SU-DHL-6 (cell line): ENCODE measurements around the gene BRD9.
"Not testable (repeated sequence)": the region's sequence is repeated elsewhere in the genome, so short reads cannot be mapped to it uniquely, and the experiment has no call there.

Source experiments
- H2AFZ ChIP-seq: fragments of 200-600 bp; sonication (generic); 2 replicates; pipeline ENCODE4 v1.6.1; 2014; ENCODE audit warnings: low read depth, mild to moderate bottlenecking, moderate library complexity, mixed read lengths, antibody characterized with exemption, low read length; ENCODE audit not compliant: severe bottlenecking
- H3F3A ChIP-seq: fragments of 200-600 bp; shearing (Covaris generic); 2 replicates; pipeline ENCODE4 v1.6.0; 2016; ENCODE audit warnings: antibody characterized with exemption, mild to moderate bottlenecking; ENCODE audit not compliant: insufficient read depth
- H3K27ac ChIP-seq: fragments of 200-600 bp; sonication (generic); 2 replicates; pipeline ENCODE4 v1.5.1; 2016; ENCODE audit warnings: low read depth, mild to moderate bottlenecking, low read length, moderate library complexity, mixed read lengths
- H3K27me3 ChIP-seq: fragments of 200-600 bp; sonication (generic), shearing (Covaris generic); 2 replicates; pipeline ENCODE4 v1.6.0; 2014; ENCODE audit warnings: mild to moderate bottlenecking, low read length
- H3K36me3 ChIP-seq: fragments of 200-600 bp; sonication (generic); 2 replicates; pipeline ENCODE4 v1.6.1; 2014; ENCODE audit warnings: mild to moderate bottlenecking, low read length, mixed read lengths
- H3K4me2 ChIP-seq: fragments of 300-600, 200-600 bp; shearing (Covaris generic), sonication (generic); 2 replicates; pipeline ENCODE4 v1.6.0; 2014; ENCODE audit warnings: low read length, low read depth, mild to moderate bottlenecking; ENCODE audit not compliant: poor library complexity, severe bottlenecking
- H3K4me3 ChIP-seq: fragments of 200-600 bp; sonication (generic); 2 replicates; pipeline ENCODE4 v1.5.1; 2014; ENCODE audit warnings: antibody characterized with exemption, low read length, mild to moderate bottlenecking, mixed read lengths; ENCODE audit not compliant: insufficient read depth, poor library complexity, severe bottlenecking
- H3K79me2 ChIP-seq: fragments of 200-600 bp; sonication (generic); 2 replicates; pipeline ENCODE4 v1.6.1; 2014; ENCODE audit warnings: mild to moderate bottlenecking, low read length, moderate library complexity; ENCODE audit not compliant: insufficient read depth
- H3K9ac ChIP-seq: fragments of 200-600 bp; sonication (generic); 2 replicates; pipeline ENCODE4 v1.7.0; 2014; ENCODE audit warnings: mild to moderate bottlenecking, low read length
- H3K9me2 ChIP-seq: fragments of 200-600 bp; sonication (generic); replicated peaks from 2 replicates; pipeline ENCODE4 v1.6.1; 2014; ENCODE audit warnings: low read length; ENCODE audit not compliant: insufficient read depth
- H3K9me3 ChIP-seq: fragments of 200-600 bp; sonication (generic); 2 replicates; pipeline ENCODE4 v1.6.1; 2014; ENCODE audit warnings: low read length, mixed read lengths; ENCODE audit not compliant: insufficient read depth
- H4K20me1 ChIP-seq: fragments of 200-600 bp; sonication (generic); 2 replicates; pipeline ENCODE4 v1.6.1; 2014; ENCODE audit warnings: low read depth, mild to moderate bottlenecking, antibody characterized with exemption, low read length, moderate library complexity, mixed read lengths
- CTCF ChIP-seq: fragments of 200-600 bp; sonication (generic); IDR thresholded peaks from one replicate; pipeline ENCODE4 v1.5.1; 2017; ENCODE audit warnings: antibody characterized with exemption, mild to moderate bottlenecking, low read length, moderate library complexity; ENCODE audit not compliant: insufficient read depth, poor library complexity, severe bottlenecking
- EZH2phosphoT487 ChIP-seq: fragments of 200-600 bp; sonication (generic), shearing (Covaris generic); conservative IDR thresholded peaks from 2 replicates; pipeline ENCODE4 v1.6.1; 2018; ENCODE audit warnings: mild to moderate bottlenecking, antibody characterized with exemption, low read length, moderate library complexity, mixed read lengths

Gene BRD9

GRCh38 chr5:892394-893136 lies at the start of gene BRD9, which contains the start of gene TRIP13:
TSS of gene BRD9 (minus strand) at chr5:892801. CDS start at chr5:892657, 144 bp downstream.
TSS of gene TRIP13 (plus strand) at chr5:892884. CDS start at chr5:892999, 115 bp downstream.
- H3F3A ChIP-seq: no peaks in the 10 kb centered on the region
- peak within 1 kb of the TSS; percentile 62 for H2AFZ ChIP-seq
- no peaks in the 10 kb centered on the region for H4K20me1 ChIP-seq
- H3K9me2 ChIP-seq: no peaks in the 10 kb centered on the region
- peaks cover 33% of the 10 kb centered on the region for H3K79me2 ChIP-seq
- no peak for TF ChIP-seq CTCF
- no peak for TF ChIP-seq EZH2phosphoT487
- H3K36me3 ChIP-seq: peaks cover 20% of the 10 kb centered on the region
- no peaks in the 10 kb centered on the region for H3K9me3 ChIP-seq
- peak within 1 kb of the TSS; percentile 56 for H3K27ac ChIP-seq
- no peaks in the 10 kb centered on the region for H3K27me3 ChIP-seq
- H3K4me3 ChIP-seq: peak within 1 kb of the TSS; percentile 88
- H3K9ac ChIP-seq: peak within 1 kb of the TSS; percentile 77
- peak within 1 kb of the TSS; percentile 88 for H3K4me2 ChIP-seq

GRCh38 chr5:940741-941140 lies 48.1 kb upstream of the BRD9 start:
- not testable (repeated sequence) for H2AFZ ChIP-seq, H3K36me3 ChIP-seq, H4K20me1 ChIP-seq, H3K27ac ChIP-seq, H3K9me2 ChIP-seq, H3K4me3 ChIP-seq, H3K79me2 ChIP-seq, H3F3A ChIP-seq, H3K9ac ChIP-seq, H3K4me2 ChIP-seq, H3K9me3 ChIP-seq, H3K27me3 ChIP-seq

- H3K9me3 ChIP-seq: no peaks in the 10 kb centered on the region
- H3F3A ChIP-seq: no peaks in the 10 kb centered on the region
- H4K20me1 ChIP-seq: no peaks in the 10 kb centered on the region
- no peaks in the 10 kb centered on the region for H3K79me2 ChIP-seq
- H3K27ac ChIP-seq: no peak overlapping the region
- H3K27me3 ChIP-seq: no peaks in the 10 kb centered on the region
- TF ChIP-seq EZH2phosphoT487: no peak
- no peak for TF ChIP-seq CTCF
- no peaks in the 10 kb centered on the region for H3K9me2 ChIP-seq
- no peak overlapping the region for H2AFZ ChIP-seq
- H3K36me3 ChIP-seq: no peaks in the 10 kb centered on the region
- H3K4me3 ChIP-seq: no peak overlapping the region
- H3K4me2 ChIP-seq: no peak overlapping the region
- H3K9ac ChIP-seq: no peak overlapping the region
Measured at GRCh38 chr5:939368-939767, 46.8 kb upstream of the BRD9 start.

- Histone ChIP-seq H3K9me2 (no peaks in the 10 kb centered on the region), H3K4me3 (no peak overlapping the region), H3K27ac (no peak overlapping the region), H3K4me2 (no peak overlapping the region), H3F3A (no peaks in the 10 kb centered on the region), H3K79me2 (no peaks in the 10 kb centered on the region), H2AFZ (no peak overlapping the region), H3K36me3 (no peaks in the 10 kb centered on the region), H3K9me3 (no peaks in the 10 kb centered on the region), H4K20me1 (no peaks in the 10 kb centered on the region), H3K27me3 (no peaks in the 10 kb centered on the region), H3K9ac (no peak overlapping the region)
- TF ChIP-seq EZH2phosphoT487 (no peak), CTCF (no peak)
Measured at GRCh38 chr5:937151-937924, 44.7 kb upstream of the BRD9 start.
